ENCODE results near the gene BCL7C.

BCL7C gene

GRCh38 chr16:30922420-30922959 is 28.6 kb upstream of the BCL7C start:
- peak; percentile 99 for DNase-seq (ENCODE audit: low read depth)

DNA sequence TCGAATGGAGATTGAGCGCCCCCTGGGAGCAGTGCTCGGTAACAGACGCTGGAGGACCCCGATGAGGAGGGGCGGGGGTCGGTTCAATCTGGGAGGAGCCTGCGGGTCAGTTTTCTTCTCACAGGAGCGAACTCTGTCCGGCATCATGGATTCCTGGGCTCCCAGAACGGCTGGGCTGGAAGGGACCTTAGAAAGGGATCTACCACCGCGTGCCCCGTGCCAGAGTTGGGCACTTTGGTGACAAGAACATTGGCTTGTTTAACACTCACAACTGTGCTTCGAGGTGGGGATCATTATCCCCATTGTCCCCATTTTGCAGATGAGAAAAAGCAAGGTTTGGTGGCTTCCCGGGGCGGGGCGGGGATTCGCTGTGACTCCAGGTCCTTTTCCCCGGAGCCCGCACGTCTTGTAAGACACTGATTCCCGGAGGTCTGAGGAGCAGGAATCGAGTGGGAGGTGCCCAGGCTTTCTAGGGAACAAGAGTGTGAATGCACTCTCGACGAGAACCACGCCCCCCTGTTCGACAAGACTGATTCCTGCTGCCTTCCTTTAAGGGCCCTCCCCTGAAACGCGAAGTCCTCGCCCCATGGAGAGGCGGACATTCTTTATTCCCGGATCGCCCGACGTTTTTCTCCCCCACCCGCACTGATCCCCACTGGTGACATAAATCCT is 28.0 kb upstream of the BCL7C start:
- peak; percentile 93 for DNase-seq (ENCODE audit: low read depth)

GRCh38 chr16:30921459-30921747 is 27.5 kb upstream of the BCL7C start:
- DNase-seq (ENCODE audit: low read depth): no peak

DNA sequence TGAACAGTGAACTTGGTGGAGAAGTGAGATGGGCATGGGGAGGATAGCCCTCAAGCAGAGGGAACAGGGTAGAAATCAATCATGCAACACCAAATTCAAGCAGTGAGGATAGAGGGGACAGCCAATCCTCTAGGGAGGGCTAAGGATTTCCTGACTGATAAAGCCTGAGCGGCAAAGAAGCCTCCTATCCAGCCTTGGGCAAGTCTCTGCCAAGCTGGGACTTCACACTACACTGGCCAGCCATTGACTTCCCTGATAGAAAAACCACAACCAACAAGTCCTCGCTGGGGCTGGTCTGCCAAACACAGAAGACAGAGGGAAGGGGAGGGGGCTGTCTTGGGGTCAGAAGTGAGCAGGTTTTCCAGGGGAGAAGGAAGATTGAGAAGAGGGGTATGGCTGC is 27.0 kb upstream of the BCL7C start:
- DNase-seq (ENCODE audit: low read depth): no peak

DNA sequence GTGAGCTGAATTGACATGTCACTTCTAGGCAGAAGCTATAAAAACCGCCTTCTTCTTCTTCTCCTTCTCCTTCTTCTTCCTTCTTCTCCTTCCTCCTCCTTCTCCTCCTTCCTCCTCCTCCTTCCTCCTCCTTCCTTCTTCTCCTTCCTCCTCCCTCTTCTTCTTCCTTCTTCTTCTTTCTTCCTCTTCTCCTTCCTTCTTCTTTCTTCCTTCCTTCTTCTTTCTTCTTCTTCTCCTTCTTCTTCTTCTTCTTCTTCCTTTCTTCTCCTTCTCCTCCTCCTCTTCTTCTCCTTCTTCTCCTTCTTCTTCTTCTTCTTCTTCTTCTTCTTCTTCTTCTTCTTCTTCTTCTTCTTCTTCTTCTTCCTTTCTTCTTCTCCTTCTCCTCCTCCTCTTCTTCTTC is 24.7 kb upstream of the BCL7C start:
- DNase-seq (ENCODE audit: low read depth): no peak

- no peak for DNase-seq (ENCODE audit: low read depth)
Measured at GRCh38 chr16:30914830-30915229, 21.0 kb upstream of the BCL7C start.

- no peak for DNase-seq (ENCODE audit: low read depth)
Measured at GRCh38 chr16:30912794-30913412, 19.0 kb upstream of the BCL7C start.

DNA sequence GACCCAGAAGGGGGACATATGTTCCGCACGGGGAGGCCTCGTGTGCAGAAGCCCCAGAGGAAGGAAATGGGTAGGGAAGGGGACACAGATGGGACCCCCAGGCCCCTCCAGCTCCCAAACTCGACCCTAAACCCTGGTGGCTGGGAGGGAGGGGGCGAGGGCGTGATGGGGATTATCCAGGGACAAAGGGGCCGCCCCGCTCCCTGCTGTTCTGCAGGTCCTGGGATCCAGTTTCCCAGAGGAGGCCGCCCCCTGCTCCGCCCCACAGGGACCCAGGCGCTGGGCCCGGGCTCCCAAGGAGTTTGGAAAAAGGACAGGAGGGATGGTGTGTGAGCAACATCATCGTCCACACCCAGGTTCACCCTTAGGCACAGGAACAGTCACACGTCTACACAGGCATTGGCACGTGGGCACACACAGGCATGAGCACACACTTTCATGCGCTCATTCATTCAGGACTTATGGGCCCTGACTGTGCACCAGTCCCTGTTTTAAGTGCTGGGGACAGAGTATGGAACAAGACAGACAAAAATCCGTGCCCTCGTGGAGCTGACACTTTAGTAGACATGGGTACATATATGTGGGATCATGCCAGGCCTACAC is 16.7 kb upstream of the BCL7C start:
- no peak for DNase-seq (ENCODE audit: low read depth)

DNA sequence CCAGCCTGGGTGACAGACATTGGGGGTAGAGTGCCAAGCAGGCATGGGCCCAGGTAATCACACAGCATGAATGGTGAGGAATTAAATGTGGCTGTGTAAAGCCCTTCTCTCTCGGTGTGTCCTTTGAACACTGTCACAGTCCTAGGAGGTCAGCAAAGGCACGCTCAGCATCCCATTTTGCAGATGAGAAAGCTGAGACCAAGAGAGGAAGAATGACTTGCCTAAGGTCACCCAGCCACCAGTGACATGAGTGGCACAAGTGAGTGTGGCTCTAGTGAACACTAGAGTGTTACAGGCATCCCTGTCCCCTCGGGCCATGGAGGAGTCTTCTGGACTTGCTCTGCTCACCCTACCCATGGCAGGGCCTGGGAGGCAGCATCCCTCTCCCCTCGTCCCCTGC is 13.2 kb upstream of the BCL7C start:
- no peak for DNase-seq (ENCODE audit: low read depth)

DNA sequence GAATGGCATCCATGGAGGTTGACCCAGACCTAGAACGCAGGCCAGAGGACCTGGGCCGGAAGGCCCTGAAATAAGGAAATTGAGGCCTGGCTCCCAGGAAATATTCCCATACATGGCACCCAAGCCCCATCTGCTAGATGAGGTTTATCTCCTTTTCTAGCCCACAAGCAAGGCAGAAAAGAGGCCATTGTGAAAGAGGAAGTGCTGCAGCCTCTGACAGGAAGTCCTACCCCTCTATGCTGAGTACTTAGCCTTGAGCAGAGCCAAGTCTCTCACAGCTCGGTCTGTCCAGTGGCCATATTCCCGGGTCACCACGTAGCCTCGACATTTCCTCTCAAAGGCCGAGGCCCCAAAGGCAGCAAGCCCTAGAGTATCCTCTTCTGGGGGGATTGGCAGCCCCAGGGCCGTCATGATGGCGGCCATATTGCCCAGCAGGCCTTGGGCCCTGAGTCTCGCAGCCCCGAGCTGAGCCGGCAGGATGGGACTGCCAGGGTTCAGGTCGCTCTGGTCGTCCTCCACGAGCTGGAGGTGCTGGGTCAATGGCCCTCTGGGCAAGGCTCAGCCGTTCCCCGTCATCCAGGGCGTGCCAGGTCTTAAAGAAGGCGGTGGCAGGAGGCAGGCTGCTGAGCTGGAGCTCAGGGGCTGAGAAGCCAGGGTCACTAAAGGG is 10.4 kb upstream of the BCL7C start:
- no peak for DNase-seq (ENCODE audit: low read depth)

DNA sequence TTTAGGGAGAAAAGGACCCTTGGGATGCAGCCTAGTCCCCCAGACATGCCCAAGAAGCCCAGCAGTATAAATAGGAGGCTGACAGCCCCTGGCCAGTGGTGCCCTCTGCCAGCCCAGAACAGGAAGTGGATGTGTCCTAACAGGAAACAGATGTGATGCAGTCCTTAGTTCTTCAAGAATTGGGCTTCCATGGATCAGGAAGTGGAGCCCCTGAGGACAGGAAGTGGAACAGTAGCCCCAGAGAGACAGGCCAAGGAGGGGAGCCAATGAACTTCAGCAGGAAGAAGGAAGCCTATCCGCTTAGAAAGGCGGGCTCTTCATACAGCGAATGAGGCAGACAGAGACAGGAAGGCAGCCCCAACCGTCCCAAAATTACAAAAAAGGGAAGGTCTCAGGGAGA is 9.7 kb upstream of the BCL7C start:
- peak; percentile 54 for DNase-seq (ENCODE audit: low read depth)

DNA sequence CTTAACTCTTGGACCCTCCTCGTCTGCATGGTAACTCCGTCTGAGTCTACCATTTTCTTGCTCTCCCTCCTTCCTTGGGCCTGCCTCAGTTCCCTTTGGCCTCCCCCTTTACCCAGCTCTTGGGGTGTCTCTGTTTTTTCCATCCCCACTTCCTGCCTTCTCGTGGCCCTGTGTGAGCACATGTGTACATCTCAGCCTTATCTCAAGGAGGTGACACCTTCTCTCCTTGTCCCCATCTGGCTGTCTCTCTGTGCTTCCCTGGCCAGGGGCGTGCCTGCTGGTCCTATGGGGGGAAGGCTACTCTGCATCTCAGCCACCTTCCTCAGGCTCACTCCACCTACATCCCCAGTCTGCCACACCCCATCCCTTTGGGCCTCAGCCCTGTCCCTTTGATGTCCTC is 9.1 kb upstream of the BCL7C start:
- DNase-seq (ENCODE audit: low read depth): no peak

- DNase-seq (ENCODE audit: low read depth): peak; percentile 78
Measured at GRCh38 chr16:30902029-30902972, 8.4 kb upstream of the BCL7C start.

GRCh38 chr16:30901201-30902028 is 7.5 kb upstream of the BCL7C start:
- peak; percentile 21 for DNase-seq (ENCODE audit: low read depth)

DNA sequence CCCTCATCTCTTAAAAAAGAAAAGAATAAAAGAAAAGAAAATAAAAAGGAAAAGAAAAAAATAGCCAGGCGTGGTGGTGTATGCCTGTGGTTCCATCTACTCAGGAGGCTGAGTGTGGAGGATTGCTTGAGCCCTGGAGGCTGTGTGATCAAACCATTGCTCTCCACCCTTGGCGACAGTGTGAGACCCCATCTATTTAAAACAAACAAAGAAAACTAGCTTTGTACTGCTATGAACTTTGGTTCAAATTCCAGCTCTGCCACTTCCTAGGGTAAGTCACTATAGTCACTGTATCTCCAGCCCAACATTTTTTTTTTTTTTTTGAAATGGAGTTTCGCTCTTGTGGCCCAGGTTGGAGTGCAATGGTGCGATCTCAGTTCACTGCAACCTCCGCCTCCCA is 6.7 kb upstream of the BCL7C start:
- DNase-seq (ENCODE audit: low read depth): no peak

GRCh38 chr16:30899794-30900193 is 5.9 kb upstream of the BCL7C start:
- DNase-seq (ENCODE audit: low read depth): no peak

DNA sequence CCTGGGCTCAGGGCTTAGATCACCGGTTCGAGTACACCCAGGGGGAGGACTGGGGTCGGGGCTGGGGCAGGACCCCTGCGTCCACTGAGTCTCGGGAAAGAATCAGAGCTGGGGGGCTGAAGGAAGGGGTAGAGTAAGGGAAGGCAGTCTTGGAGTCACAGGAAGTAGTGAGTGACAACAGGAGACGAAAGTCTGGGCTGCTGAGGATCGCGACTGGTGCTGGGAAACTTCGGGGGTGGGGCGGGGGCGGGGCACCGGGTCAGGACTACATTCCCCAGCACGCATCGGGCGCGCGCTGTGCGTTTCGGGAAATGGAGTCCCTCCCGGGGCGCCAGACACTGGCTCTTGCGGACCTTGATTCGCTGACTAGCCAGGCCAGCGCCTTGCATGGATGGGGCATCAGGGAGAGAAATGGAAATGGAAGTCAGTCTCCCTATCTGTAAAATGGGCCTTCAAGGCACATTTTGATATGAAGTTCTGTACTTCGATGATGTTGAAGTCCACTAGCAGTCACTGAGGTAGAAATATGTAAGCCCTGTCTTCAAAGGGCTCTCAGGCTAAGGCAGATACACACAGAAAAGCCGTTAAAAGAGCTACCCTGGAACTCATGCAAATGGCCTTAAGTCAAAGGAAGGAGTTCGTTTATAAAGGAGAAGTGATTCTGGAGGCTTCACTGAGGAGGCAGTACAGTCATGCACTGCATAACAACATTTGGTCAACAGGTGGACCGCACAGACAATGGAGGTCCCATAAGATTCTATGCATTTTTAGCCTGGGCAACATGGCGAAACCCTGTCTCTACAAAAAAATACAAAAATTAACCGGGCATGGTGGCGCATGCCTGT is 3.2 kb upstream of the BCL7C start:
- DNase-seq (ENCODE audit: low read depth): peak; percentile 95

DNA sequence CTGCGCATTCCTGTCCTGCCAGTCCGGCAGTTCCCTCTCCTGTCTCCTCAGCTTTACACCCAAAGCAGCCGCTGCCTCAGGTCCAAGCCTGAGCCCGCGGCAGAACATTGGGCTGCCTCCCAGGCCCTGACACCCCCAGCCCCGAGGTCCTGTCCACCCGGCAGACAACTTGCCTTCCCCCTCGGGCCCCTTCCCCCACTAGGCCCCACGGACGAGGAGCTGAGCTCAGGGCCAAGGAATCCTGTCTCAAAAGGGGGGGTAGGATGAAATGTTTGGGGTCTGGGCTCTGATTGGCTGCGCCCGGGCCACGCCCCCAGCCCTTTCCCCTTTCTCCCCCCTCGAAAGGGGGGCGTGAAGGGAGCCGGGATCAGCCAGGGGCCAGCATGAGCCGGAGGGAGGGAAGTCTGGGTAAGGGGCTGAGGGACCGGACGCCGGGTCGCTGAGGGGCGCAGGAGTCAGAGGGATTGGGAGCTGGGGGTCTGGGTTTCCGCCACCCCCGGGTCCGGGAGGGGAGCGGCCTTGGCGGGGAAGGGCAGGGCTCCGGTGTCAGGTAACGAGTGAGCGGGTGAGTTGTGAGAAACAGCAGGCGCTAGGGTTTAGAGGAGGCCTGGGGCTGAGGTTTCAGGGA is 2.5 kb upstream of the BCL7C start, which contains the start of gene CTF1:
Gene CTF1 (plus strand): TSS at position 354 of the 628 bp plus-strand sequence. CDS start 30 bp downstream, at position 384.
- DNase-seq (ENCODE audit: low read depth): peak; percentile 90

- no peak for DNase-seq (ENCODE audit: low read depth)
Measured at GRCh38 chr16:30895627-30896260, 1.9 kb upstream of the BCL7C start.
